Islet precursor cell (in vitro differentiated cells): ENCODE data around the gene TDRD7.
A peak's percentile ranks its signal among the peaks of the same experiment; 100 is the strongest.

Source experiments
- DNase-seq: peaks from one replicate; pipeline ENCODE4 v3.0.0-alpha.2; 2018

The TDRD7 gene

DNA sequence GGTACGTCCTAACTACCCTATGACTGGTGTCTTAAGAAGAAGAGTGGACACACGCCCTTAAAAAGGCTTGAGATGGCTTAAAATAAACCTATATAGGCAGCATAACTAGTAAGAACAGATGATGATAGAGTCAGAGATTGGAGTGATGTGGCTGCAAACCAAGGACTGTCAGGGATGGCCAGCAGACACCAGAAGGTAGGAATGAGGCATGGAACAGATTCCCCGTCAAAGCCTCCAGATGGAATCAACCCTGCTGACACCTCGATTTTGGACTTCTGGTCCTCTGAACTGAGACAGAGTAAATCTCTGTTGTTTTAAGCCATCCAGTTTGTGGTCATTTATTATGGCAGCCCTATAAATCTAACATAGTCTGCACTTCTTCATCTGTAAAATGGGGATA, 97.0 kb downstream of the TDRD7 start:
- DNase-seq, result peak; percentile 17

DNA sequence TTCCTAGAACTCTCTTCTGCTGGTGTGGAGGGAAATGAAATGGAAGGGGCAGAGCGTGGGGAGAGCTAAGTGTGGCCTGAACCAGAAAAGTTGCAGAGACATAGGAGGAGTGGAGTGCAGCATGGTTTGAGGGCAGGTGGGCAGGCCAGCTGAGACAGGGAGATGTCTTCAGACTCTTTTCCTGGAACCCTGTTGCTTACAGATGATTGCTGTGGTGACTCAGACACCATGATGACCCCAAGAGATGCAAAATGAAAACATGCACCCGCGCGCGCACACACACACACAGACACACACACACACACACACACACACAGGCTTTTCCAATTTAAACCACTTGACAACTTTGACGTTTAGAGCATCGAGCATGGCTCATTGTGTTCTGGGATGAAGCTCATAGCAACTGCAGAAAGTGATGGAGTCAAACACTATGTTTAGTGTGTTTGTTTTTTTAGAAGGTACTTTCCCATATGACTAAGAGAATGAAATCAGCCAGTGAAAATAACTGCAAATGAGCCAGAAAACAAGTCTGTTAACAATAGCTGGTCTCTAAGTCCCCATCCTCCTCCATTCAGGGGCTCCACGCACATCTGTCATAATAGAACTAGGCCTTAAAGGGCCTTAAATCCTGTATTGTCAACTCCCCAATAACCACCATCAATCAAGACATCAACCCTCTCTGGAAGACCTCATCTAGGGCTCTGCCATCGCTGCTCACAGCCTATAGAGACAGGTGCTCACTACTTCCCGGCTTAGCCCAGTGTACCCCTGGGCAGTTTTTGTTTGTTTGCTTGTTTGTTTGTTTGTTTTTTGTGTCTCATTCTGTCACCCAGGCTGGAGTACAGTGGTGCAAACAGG, 99.1 kb downstream of the TDRD7 start:
- peak; percentile 40 for DNase-seq

DNA sequence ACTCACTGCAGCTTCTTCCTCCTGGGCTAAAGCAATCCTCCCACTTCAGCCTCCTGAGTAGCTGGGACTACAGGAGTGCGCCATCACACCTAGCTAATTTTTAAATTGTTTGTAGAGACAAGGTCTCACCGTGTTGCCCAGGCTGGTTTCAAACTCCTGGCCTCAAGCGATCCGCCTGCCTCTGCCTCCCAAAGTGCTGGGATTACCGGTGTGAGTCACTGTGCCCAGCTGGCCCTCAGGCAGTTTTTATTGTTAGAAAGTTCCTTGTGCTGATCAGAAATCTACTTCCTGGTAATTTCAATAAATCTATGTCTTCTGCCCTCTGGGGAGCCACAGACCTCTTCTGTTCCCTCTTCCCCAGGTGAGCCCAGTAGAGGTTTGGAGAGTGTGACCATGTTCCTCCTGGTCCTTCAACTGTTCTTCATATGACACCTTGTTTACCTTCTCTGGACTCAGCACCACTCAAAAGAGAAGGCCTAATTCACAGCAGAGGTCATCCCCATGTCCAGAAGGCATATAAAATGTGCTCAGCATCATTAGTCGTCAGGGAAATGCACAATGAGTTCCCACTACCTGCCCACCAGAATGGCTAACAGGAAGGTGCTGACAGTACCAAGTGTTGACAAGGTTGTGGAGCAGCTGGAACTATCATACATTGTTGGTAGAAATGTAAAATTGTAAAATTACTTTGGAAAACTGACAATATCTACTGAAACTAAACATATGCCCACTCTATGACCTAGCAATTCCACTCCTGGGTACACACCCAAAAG, 99.9 kb downstream of the TDRD7 start:
- DNase-seq, result peak; percentile 22

DNA sequence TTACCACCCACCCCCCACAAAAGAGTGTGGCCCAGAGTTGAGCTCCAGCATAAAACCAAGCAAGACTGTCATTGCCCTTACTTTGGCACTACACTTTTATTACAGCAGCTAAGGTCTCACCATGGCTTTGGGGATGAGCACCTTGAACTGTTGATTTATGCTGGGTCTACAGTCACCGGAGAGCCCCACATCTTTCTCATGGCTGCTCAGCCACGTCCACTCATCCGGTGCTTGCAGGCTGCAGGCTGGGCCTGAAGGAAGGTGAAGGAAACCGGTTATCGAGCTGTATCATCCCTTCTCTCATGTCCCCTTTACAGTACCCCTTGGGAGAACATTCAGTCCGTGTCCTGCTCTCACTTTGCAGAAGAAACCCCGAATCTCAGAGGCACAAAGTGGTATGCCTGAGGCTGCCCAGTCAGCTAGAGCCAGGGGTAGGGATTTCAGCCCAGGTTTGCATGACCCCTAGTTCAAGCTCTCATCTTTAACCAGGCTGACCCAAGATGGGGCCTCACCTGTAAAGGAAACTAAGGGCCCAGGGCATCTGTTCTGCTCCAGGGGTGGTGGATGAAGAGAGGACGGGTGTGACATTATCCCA, 101.2 kb downstream of the TDRD7 start:
- peak; percentile 37 for DNase-seq

DNA sequence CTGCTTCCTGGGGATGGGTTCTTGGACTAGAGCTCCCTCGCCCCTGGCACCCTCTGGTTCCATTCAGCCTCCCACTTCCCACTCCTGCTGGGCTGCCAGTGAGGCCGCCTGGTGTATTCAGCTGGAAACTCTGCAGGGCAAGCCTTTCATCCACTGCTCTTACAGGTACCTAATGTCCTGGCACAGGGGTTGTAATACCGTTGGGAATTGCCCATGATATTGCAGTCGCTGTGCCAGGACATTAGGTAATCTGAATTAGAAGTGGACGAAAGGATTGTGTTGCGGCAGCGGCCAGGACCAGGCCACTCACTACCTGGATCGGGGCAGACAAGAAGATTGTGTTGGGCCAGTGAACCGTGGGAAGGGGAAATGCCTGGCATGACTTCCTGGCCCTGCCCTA, 102.6 kb downstream of the TDRD7 start:
- no peak for DNase-seq

DNA sequence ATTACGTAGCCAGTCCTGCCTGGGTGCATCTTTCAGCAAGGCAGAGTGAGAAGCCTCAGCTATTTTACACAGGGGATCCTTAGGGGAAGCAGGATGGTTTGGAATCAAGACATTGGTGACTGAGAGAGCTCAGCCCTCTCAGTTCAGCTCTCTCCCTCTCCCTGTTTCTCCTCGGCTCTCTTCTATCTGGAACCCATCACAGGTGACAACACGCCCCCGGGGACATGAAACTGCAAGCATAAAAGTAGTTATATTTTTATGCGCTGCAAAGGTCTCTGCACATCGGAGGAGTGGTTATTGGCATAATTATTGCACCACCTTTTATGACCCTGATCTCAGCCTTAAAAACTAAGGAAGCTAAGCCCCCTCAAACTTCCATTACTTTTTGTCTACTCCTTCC, 103.8 kb downstream of the TDRD7 start:
- DNase-seq, result no peak

DNA sequence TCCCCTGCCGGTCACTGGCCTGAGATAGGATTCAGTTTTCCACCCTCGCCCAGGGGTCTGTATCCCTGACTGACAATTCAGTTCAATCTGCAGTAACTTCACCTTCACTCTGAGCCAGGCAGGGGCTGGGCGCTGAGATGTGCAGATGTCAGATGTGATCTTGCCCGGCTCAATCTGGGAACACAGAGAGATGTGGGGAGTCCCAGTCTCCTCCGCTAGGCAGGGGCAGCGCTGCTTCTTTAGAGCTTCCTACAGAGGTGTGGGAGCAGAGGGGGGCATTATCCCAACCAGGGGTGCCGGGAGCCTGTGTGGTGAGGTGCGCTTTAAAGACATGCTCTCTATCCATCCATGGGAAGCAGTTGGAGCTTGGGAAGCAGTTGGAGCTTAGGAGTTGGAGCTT, 104.2 kb downstream of the TDRD7 start:
- DNase-seq, result no peak

DNA sequence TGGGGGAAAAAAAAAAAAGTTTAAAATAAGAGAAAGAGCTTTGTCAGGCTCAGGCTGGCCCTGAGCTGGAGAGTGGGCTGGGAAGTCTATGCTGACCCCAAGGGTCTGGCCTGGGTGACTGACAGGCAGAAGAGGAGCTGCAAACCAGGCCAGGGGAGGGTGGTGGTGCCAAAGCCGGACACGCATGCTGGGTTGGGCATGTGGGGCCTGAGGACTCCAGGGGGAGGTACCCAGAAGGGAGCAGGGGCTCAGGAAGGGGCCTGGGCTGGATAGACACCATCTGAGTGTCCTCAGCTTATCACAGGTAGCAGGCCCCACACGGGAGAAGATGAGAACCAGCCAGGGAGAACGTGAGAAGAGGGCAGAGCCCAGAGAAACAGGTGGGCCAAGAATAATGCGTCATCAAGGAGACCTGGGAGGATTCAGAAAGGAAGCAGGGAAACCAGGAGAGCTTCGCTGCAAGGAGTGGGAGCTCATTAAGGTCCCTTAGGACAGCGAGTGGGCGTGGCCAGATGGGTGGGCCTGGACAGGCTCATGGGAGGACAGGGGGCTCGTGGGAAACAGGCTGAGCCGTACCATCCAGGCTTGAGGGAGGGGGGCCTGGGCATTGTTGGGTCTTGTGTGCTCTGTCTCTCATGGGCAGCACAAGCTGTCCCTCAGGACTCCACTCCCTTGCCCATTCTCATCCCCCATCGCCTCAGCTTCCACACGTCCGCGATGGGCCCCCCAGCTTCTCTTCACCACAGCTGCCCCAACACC, 105.6 kb downstream of the TDRD7 start:
- DNase-seq, result no peak

DNA sequence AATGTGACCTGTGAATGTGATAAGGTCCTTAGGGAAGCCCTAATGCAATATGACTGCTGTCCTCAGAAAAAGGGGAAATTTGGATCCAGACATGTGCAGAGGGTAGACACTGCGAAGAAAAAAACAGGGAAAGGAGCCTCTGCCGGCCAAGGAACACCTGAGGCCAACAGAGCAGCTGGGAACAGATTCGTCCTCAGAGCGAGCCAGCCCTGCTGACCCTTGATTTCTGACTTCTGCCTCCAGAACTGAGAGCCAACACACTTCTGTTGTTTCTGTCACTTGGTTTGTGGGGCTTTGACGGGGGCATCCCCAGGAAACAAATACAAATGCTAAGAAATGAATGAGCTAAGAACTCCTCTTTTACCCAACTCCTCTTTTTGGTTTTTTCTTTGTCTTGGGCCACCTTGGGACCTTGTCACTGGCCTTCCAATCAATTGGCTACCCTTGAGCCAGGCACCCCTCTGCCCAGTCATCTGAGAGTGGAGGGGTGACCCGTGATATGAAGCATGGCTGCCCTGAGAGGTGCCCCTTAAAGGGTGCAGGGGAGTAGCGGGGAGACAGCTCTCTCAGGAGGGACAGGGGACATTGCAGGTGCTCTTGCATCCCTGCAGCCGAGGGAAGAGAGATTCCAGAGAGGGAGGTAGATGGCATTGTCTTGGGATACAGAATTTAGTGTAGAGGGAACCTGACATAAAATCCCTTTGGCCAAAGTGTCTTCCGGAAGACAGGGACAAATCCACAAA, 106.4 kb downstream of the TDRD7 start:
- peak; percentile 40 for DNase-seq

DNA sequence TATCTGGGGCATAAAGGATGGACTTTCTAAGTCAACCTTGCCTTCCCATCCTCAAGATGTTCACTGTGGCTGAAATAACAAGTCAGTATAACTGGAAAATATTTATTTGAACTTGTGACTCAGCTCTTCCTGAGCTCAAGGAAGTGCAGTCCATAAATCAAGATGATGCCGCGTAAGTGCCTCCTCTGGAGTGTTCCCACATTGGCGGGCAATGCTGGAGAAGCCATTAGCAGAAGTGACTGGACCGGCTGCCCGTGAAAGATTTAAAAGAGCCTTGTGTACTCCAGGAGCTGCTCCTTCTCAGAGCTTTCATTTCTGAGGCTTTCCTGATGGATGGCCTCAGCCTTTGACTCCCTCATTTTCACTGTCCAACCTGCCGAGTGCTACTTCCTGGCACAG, 107.0 kb downstream of the TDRD7 start:
- DNase-seq, result peak; percentile 68

DNA sequence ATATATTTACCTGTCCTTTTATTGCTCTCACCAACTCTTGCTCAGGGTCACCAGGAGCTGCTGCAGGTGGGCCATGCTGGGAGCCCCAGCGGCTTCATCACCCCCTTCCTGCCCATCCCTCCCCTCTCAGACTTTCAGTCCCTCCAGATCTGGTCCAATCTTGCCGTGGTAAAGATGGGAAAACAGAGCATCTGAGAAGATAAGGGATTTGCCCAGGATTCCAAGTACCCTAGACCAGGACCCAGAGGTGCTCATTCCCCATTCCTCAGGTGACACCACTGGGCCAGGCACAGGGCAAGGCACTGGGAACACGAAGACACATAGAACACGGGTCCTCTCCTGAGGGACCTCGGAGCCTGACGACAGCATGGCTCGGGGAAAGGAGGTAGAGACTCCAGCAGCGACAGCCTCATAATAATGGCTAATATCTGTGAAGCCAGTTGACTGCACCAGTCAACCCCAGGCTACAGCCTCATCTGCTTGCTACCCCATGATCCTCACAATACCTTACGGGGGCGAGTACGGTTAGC, 107.6 kb downstream of the TDRD7 start:
- DNase-seq, result peak; percentile 38

DNA sequence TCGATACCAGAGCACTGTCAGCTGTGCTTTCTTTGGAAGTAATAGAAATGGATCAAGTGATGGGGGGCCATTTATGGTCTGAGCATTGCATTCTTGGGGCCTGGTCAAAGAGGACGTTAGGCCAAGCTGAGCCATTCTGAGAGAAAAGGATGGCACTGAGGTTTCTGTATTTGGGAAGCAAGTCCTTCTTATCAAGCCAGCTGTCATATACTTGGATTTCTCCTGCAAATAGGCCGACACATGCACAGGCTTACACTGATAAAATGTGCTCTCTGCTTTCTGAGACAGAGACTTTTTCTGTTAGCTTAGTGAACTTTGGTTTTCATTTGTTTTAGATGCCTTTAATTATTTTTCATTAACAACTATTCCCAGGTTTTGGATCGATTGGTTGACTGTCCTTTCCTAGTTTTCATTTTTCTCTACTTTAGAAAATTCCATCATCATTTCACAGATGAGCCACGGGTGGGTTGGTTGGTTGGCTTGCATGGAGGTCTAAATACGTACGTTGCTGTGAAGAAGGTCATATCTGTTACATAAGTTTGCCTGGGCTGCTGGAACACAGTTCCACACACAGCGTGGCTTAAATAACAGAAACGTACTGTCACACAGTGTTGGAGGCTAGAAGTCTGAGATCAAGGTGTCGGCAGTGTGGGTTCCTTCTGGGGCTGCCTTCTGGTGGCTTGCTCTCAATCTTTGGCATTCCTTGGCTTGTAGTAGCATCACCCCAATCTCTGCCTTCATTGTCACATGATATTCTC, 109.9 kb downstream of the TDRD7 start:
- peak; percentile 3 for DNase-seq

DNA sequence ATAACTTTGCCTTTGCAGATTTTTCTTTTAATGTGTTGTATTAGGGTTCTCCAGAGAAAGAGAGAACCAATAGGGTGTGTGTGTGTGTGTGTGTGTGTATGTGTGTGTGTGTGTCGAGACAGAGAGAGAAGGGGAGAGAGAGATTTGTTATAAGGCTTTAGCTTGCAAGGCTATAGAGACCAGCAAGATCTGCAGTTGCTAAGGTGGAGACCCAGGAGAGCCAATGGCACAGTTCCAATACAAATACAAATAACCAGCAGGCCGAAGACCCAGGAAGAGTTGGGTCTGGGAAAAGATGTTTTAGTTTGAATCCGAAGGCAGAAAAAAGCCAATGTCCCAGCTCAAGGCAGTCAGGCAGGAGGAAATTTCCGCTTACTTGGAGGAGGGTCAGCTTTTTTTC, 112.5 kb downstream of the TDRD7 start:
- peak; percentile 12 for DNase-seq

DNA sequence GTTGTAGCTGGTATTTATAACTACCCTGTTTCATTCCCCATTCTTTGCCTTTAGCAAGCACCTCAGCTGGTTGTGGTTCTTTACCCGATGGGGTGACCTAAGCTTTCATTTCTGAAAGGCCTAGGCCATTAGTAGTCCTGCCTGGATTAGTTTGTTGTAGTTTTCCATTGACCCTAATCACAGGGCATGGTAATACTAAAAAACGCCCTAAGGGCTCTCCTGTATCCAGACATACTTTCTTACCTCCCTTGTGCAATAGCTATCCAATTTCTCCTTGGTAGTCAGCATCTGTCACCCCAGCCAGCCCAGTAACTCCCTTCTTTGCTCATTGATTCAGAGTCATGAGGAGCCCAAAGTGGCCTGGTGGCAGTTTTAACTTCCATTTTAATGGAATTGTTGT, 113.6 kb downstream of the TDRD7 start:
- peak; percentile 84 for DNase-seq

DNA sequence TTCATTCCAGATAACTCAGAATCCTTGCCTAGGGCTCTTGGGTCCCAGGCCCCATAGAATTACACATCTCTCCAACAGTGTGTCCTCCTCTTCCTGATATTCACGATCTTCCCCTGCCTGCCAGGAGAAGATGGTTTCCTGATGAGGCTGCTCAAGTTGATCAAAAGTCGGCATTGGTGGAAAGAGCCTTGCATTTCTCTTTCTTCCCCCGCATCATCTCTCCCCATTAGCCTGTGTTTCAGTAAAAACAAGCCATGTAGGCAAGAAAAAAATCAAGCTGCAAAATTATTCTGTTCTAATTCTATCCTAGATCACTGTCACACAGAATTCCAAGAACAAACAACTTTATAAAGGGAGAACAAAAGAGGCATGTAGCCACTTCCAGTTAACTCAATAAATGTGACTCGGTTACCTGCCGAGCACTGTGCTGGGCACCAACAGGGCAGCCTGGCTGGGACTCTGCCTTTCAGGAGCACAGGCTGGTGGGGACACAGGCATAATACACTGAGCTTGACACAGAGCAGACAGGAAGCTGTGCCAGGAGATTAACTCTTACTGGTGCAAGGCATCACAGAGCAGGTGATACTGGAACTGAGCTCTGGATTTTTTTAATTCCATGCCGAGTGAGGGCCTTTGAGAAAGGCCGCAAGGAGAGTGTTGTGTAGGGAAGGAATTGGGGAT, 115.1 kb downstream of the TDRD7 start:
- no peak for DNase-seq

DNA sequence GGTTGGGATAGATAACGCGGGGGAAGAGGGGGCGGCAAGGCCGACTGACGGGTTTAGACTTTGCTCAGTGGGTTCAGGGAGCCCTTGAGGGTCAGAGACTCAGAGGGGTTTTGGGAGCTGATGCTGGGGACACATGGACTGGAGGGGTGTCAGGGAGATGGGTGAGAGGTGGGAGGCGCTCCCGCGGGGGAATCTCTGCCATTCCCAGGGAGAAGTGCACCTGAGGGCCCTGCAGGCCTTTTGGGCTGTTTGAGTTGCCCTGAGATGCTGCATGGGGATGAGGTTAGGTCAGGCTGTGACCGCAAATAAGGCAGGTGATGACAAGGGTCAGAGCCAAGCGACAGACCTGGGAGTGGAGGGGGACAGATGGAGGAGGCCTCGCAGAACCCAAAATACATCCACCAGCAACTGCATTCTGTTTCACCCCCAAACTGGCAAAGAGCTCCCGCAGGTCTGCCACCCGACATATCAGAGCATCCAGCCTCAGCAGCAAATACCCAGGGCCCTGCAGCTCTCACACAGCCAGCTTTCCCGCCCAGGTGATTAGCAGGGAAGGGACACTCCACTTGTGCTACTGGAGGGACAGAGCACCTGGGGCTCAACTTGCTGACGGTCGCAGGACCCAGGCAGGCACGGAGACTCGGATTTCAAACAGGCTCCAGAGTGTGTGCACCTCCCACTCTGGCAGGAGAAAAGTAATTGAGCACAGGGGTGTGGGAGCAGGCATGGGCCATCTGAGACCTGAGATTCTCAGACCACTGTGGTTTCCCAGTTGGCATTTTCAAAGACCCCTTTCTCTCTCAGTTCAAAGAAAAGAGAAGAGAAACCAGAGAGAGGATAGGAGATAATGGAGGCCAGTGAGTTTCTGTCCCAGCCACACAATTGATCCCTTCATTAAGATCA, 116.0 kb downstream of the TDRD7 start:
- peak; percentile 82 for DNase-seq

DNA sequence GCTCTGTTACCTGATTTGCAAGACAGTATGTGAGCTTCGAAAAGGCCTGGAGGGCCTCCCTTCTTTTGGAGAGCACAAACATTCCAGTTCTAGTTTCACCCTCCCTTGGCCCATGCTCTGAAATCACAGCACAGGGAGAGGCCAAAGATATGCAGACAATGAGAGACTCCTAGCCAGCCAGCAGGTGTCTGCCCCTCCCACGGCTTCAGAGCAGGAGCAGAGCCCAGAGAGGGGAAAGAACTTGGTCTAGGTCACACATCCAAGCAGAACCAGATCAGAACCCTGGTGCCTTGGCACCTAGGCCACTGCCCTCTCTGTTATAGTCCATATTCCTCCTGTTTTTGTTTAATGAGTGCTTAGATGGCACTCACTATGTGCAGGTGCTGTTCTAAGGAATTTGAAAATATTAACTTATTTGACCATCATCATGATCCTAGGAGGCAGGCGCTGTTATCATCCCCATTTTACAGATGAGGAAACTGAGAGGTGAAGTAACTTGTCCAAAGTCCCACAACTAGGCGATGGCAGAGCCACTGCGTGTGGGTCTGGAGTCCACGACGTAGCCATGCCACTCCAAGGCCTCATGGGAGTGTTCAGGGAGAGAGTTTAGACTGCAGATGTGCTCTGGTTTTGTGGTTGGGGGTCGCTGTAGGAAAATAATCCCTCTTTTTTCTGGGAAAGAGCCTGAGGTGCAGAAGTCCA, 116.8 kb downstream of the TDRD7 start:
- peak; percentile 91 for DNase-seq

DNA sequence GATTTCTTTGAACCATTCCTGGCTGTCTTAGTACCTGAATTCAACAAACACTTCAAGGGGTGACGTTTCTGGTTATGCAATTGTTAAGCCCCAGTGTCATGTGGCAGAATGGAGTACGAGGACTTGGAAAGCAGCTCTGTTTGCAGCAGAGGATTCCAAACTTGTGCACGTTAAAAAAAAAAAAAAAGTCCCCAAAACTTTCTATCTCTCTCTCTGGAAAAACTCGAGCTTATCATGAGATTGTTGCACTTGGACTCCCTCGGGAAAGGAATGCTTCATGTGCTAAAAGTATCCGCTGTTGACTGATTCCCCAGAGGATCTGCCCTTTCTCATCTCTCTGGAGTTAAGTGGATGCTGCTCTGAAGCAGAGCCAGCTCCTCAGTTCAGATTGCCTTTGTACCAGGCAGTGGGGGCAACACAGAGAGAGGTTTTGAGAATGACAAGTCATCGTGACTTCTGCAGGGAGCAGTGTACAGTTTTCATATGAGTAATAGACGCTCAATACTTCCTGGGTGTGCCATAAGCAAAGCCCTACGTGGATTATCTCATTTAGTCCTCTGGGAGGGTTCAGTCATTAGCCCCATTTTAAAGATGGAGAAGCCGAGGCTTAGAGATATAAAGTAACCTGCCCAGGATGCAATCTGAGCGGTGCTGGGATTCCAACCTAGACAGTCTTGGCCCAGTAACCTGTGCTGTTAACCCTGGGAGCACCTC, 117.6 kb downstream of the TDRD7 start:
- no peak for DNase-seq
